K562 (cell line): ENCODE results near the gene ZFYVE16. TPM values are rescaled to one million over a fixed set of nuclear protein-coding genes. Genes with fewer than 3 reads are reported as not detected.

Experiments
- ATAC-seq: fragments of 200-7000 bp; cut with Tn5 transposase; 3 replicates; pipeline ENCODE4 v1.9.1; 2020; ENCODE audit warnings: moderate library complexity
- BruUV-seq: library from RNA; stranded (reverse); fragments of 400-500 nt; replicated peaks from 2 replicates; lab custom pipeline; 2021; lab: Mats Ljungman, UMichigan
- CTCF ChIA-PET: fragments of 300-600 bp; formaldehyde crosslinking; extraction: SDS; loops from one replicate; lab custom pipeline; 2021; ENCODE audit warnings: low intra/inter-chr PET ratio; lab: Yijun Ruan, JAX
- POLR2A ChIA-PET: fragments of 300-600, 350-650 bp; sonication (Branson Sonifier 250); formaldehyde crosslinking; extraction: SDS; loops from one replicate; lab custom pipeline; 2021; ENCODE audit warnings: antibody characterized with exemption, inconsistent platforms; lab: Yijun Ruan, JAX
- DNase-seq, 4 experiments: peaks; one replicate each; pipeline versions ENCODE4 v3.0.0 to v3.0.0-alpha.2; 2011 to 2018; ENCODE audit warnings: low spot score in 3 of 4, mixed read lengths in 3 of 4; ENCODE audit errors: extremely low read depth in 1 of 4
- FAIRE-seq: peaks from 2 replicates; lab custom pipeline; 2011; peaks lifted over from hg19 to GRCh38; lab: Jason Lieb, UNC
- H2AFZ ChIP-seq: 2 replicates; pipeline ENCODE4 v1.6.0; 2011; ENCODE audit warnings: low read depth, low read length, control low read depth, inconsistent platforms
- H3K27ac ChIP-seq: fragments of 200-600 bp; 3 replicates; pipeline ENCODE4 v1.8.0; 2011; ENCODE audit warnings: low read depth, mild to moderate bottlenecking, control low read depth, inconsistent platforms, low read length, moderate library complexity, mixed read lengths; ENCODE audit errors: extremely low read depth
- H3K27me3 ChIP-seq, 2 experiments: fragments of 300-600 bp in 1 of 2; 2 replicates in 1 of 2; 3 replicates in 1 of 2; pipeline versions ENCODE4 v1.6.0 to v1.8.0; 2011; ENCODE audit warnings: inconsistent platforms in 2 of 2, low read length in 2 of 2, mild to moderate bottlenecking in 1 of 2, mixed read lengths in 1 of 2, moderate library complexity in 1 of 2; ENCODE audit not compliant: control insufficient read depth in 2 of 2, insufficient read depth in 2 of 2
- H3K36me3 ChIP-seq: fragments of 300-600 bp; 3 replicates; pipeline ENCODE4 v1.8.0; 2011; ENCODE audit warnings: mild to moderate bottlenecking, low read length, inconsistent platforms; ENCODE audit not compliant: control insufficient read depth, insufficient read depth
- H3K4me1 ChIP-seq, 2 experiments: fragments of 200-600 bp in 1 of 2; replicated peaks in 1 of 2; 2 replicates in 1 of 2; 3 replicates in 1 of 2; pipeline versions ENCODE4 v1.5.1 to v1.8.0; 2011; ENCODE audit warnings: inconsistent platforms in 2 of 2, low read length in 2 of 2, mild to moderate bottlenecking in 1 of 2, mixed read lengths in 1 of 2, moderate library complexity in 1 of 2; ENCODE audit not compliant: control insufficient read depth in 2 of 2, insufficient read depth in 2 of 2
- H3K4me2 ChIP-seq: 2 replicates; pipeline ENCODE4 v1.6.1; 2011; ENCODE audit warnings: low read length, control low read depth, inconsistent platforms, mixed read lengths; ENCODE audit not compliant: insufficient read depth
- H3K4me3 ChIP-seq: fragments of 200-600 bp; sonication (generic), shearing (Covaris generic); 2 replicates; pipeline ENCODE4 v1.5.1; 2016; ENCODE audit warnings: control low read depth, inconsistent platforms
- H3K79me2 ChIP-seq: fragments of 200-600 bp; 3 replicates; pipeline ENCODE4 v1.8.0; 2011; ENCODE audit warnings: low read length, inconsistent platforms; ENCODE audit not compliant: control insufficient read depth, insufficient read depth
- H3K9ac ChIP-seq, 2 experiments: 2 replicates each; pipeline versions ENCODE4 v1.6.0 to v1.6.1; 2011; ENCODE audit warnings: low read depth in 2 of 2, low read length in 2 of 2, control low read depth in 1 of 2, inconsistent platforms in 1 of 2, mild to moderate bottlenecking in 1 of 2, mixed read lengths in 1 of 2; ENCODE audit not compliant: insufficient read depth in 1 of 2
- H3K9me1 ChIP-seq: one replicate; pipeline ENCODE4 v1.6.0; 2011; ENCODE audit warnings: inconsistent platforms, mild to moderate bottlenecking, low read length, moderate library complexity; ENCODE audit not compliant: control insufficient read depth, insufficient read depth
- H3K9me3 ChIP-seq: replicated peaks from 2 replicates; pipeline ENCODE4 v1.5.1; 2011; ENCODE audit warnings: low read depth, low read length, inconsistent platforms; ENCODE audit not compliant: control insufficient read depth, insufficient read depth
- H4K20me1 ChIP-seq: replicated peaks from 2 replicates; pipeline ENCODE4 v1.6.1; 2011; ENCODE audit warnings: low read length, inconsistent platforms, mixed read lengths; ENCODE audit not compliant: control insufficient read depth, insufficient read depth
- EGR1 ChIP-seq: fragments of 450-650 bp; conservative IDR thresholded peaks from 2 replicates; pipeline ENCODE4 v1.6.1; 2017; ENCODE audit warnings: mild to moderate bottlenecking
- ETV5 ChIP-seq: sonication (generic); formaldehyde crosslinking; IDR thresholded peaks from 2 replicates; pipeline ENCODE4 v1.4.0; 2020; ENCODE audit warnings: low read depth, mild to moderate bottlenecking, missing genetic modification reagents
- MAFG ChIP-seq: fragments of 450-650 bp; conservative IDR thresholded peaks from 2 replicates; pipeline ENCODE4 v1.6.1; 2016; ENCODE audit warnings: missing genetic modification characterization, missing compliant biosample characterization
- MECOM ChIP-seq: fragments of 250-450 bp; sonication (Bioruptor Pico); IDR thresholded peaks from 2 replicates; pipeline ENCODE4 v1.8.0; 2022; ENCODE audit warnings: inconsistent platforms
- NONO ChIP-seq, 2 experiments: fragments of 200-400 bp in 1 of 2; fragments of 450-650 bp in 1 of 2; formaldehyde crosslinking in 1 of 2; IDR thresholded peaks; 2 replicates each; pipeline ENCODE4 v1.6.1; 2017; ENCODE audit warnings: low read depth in 2 of 2, mild to moderate bottlenecking in 2 of 2, moderate library complexity in 2 of 2, low read length in 1 of 2
- RBM39 ChIP-seq: fragments of 200-400 bp; formaldehyde crosslinking; optimal IDR thresholded peaks from 2 replicates; pipeline ENCODE3; 2018; ENCODE audit warnings: low read depth, low read length
- RHOXF2B ChIP-seq: fragments of 250-450 bp; sonication (Bioruptor Pico); conservative IDR thresholded peaks from 2 replicates; pipeline ENCODE4 v1.5.1; 2021
- SAFB2 ChIP-seq: fragments of 200-400 bp; formaldehyde crosslinking; IDR thresholded peaks from 2 replicates; pipeline ENCODE4 v1.6.1; 2018; ENCODE audit warnings: borderline replicate concordance, low read length, low read depth, moderate library complexity; ENCODE audit not compliant: severe bottlenecking
- SIN3B ChIP-seq: fragments of 450-650 bp; IDR thresholded peaks from 2 replicates; pipeline ENCODE4 v1.6.1; 2017; ENCODE audit warnings: low read depth, mild to moderate bottlenecking, moderate library complexity
- SP2 ChIP-seq: IDR thresholded peaks from 2 replicates; pipeline ENCODE4 v1.6.1; 2011; ENCODE audit warnings: mild to moderate bottlenecking, low read depth, low read length, moderate library complexity; ENCODE audit not compliant: poor library complexity, severe bottlenecking; ENCODE audit errors: extremely low read depth
- ZNF316 ChIP-seq: fragments of 450-650 bp; IDR thresholded peaks from 2 replicates; pipeline ENCODE4 v1.6.1; 2016
- ZNF384 ChIP-seq: IDR thresholded peaks from 2 replicates; pipeline ENCODE4 v1.6.1; 2012; ENCODE audit warnings: low read depth, low read length, improper control_type of control experiment
- ZNF407 ChIP-seq: fragments of 450-650 bp; IDR thresholded peaks from 2 replicates; pipeline ENCODE4 v1.6.1; 2016; ENCODE audit warnings: low read depth
- WGBS: fragments of 100-300 bp; shearing (Covaris generic); methylation state at CpG from one replicate; pipeline ENCODE4 v1.1.6; 2016; ENCODE audit warnings: low coverage, mixed read lengths; ENCODE audit not compliant: insufficient coverage; ENCODE audit errors: missing lambda C conversion rate; 5-methylcytosine and 5-hydroxymethylcytosine counted together
- in situ Hi-C: fragments of 300-500 bp; cut with MboI; formaldehyde crosslinking; loops from 4 replicates; pipeline ENCODE4 v1.15.0; 2018; ENCODE audit warnings: inconsistent platforms, mixed read lengths
- intact Hi-C: fragments of 100-400 bp; cut with micrococcal nuclease; formaldehyde crosslinking; loops from 2 replicates; pipeline ENCODE4 v1.14.2; 2022
- polyA plus RNA-seq, 8 experiments: library from polyadenylated mRNA; depleted of rRNA in 4 of 8; stranded (reverse) in 5 of 8; unstranded in 3 of 8; fragments of >200 nt; fragmentation: Nextera tagmentation in 2 of 8; fragmentation: Illumina TruSeq in 1 of 8; extraction: Ambion mirVana in 2 of 8; extraction: Trizol in 1 of 8; gene quantifications; 2 replicates each; pipeline versions ENCODE4 v1.2.1 to v1.2.3, GENCODE V29; 2011 to 2014; ENCODE audit warnings: inconsistent platforms in 1 of 8, missing spikeins in 1 of 8
- total RNA-seq, 7 experiments: library from RNA; depleted of rRNA in 6 of 7; stranded (reverse); fragments of >200 nt in 6 of 7; fragmentation: Illumina TruSeq in 2 of 7; extraction: Trizol in 2 of 7; gene quantifications; 2 replicates each; pipeline versions ENCODE4 v1.2.1 to v1.2.3, GENCODE V29; 2011 to 2021; ENCODE audit warnings: low replicate concordance in 1 of 7
- TF ChIP-seq, protein P1 (sequence below): sonication (generic); formaldehyde crosslinking; IDR thresholded peaks from 2 replicates; pipeline ENCODE4 v1.8.0; 2022; ENCODE audit warnings: mild to moderate bottlenecking, missing genetic modification reagents

ZFYVE16 gene
- total and polyA plus RNA-seq, 9 of the 15 experiments (the other 6 are each of a cell fraction or from before 2014, with no cell fraction given) = 6.0 to 18.9 (median 12.5) TPM

DNA sequence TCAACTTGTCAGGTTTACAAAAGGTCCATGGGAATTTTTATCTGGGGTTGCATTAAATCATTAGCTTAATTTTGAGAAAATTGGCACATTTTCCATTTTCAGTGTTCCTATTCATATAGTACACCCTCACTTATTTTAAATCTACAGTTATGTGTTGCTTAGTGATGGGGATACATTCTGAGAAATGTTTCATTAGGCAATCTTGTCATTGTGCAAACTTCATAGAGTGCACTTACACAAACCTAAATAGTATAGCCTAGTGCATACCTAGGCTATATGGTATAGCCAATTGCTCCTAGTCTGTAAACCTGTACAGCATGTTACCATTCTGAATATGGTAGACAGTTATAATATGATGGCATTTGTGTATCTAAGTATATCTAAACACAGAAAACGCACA, 60.3 kb downstream of the ZFYVE16 start:
- H3K9me1 ChIP-seq = no peaks in the 10 kb centered on the region
- no peaks in the 10 kb centered on the region for H3K4me1 ChIP-seq
- no peaks in the 10 kb centered on the region for H3K79me2 ChIP-seq
- intact Hi-C loops = no loop called here
- H3K4me2 ChIP-seq = no peak overlapping the region
- POLR2A ChIA-PET = no interaction called here
- DNase-seq = no peak
- H2AFZ ChIP-seq = no peak overlapping the region
- no peak for TF ChIP-seq MECOM (CRISPR knock-in tag)
- no peak for TF ChIP-seq SP2
- no peak for TF ChIP-seq ZNF316
- TF ChIP-seq RHOXF2B (CRISPR knock-in tag) = no peak
- TF ChIP-seq ETV5 (CRISPR knock-in tag) = no peak
- TF ChIP-seq MAFG (tag) = no peak
- no peak for TF ChIP-seq EGR1
- TF ChIP-seq ZNF407 = no peak
- no peak for TF ChIP-seq ZNF384
- no peak for TF ChIP-seq NONO (IDR thresholded peaks at IDR 0.05; ENCODE audit: low read depth in 2 of 2, low read length in 1 of 2)
- TF ChIP-seq, protein P1, sequence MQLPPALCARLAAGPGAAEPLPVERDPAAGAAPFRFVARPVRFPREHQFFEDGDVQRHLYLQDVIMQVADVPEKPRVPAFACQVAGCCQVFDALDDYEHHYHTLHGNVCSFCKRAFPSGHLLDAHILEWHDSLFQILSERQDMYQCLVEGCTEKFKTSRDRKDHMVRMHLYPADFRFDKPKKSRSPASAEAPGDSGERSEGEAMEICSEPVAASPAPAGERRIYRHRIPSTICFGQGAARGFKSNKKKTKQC (CRISPR knock-in tag) = no peak
- TF ChIP-seq SIN3B = no peak
- TF ChIP-seq RBM39 = no peak
- TF ChIP-seq SAFB2 = no peak
- TF ChIP-seq, all 486 proteins: peak for 0
- Histone ChIP-seq H3K27ac (no peak overlapping the region), H3K27me3 (no peaks in the 10 kb centered on the region), H3K4me3 (no peak overlapping the region), H4K20me1 (no peaks in the 10 kb centered on the region), H3K9me3 (no peaks in the 10 kb centered on the region; the same call in none of the 2 replicates), H3K9ac (no peak overlapping the region), H3K36me3 (peaks cover 3% of the 10 kb centered on the region; the same call in 1 of the 3 replicates)
- BruUV-seq = no TSS peak
- no peak for ATAC-seq
- WGBS = 75% methylated on average over 1 of the region's 1 CpG
- in situ Hi-C loops = no loop called here
- FAIRE-seq = no peak
- CTCF ChIA-PET = no interaction called here
